H1 (cell line): Measurements from ENCODE around the gene PPP1R27.

ENCODE experiments used
- CHD2 ChIP-seq: IDR thresholded peaks from 2 replicates; pipeline ENCODE4 v1.6.1; 2012; ENCODE audit warnings: low read length, improper control_type of control experiment
- FOSL1 ChIP-seq: IDR thresholded peaks from 2 replicates; pipeline ENCODE4 v1.6.1; 2011; ENCODE audit warnings: mild to moderate bottlenecking, low read depth, low read length, moderate library complexity; ENCODE audit not compliant: insufficient read depth
- GABPA ChIP-seq: IDR thresholded peaks from 2 replicates; pipeline ENCODE4 v1.6.1; 2011; ENCODE audit warnings: mild to moderate bottlenecking, low read length, moderate library complexity, borderline replicate concordance; ENCODE audit not compliant: insufficient read depth
- JUN ChIP-seq: IDR thresholded peaks from 2 replicates; pipeline ENCODE4 v1.6.1; 2011; ENCODE audit warnings: low read depth, mild to moderate bottlenecking, improper control_type of control experiment, low read length
- PHF8 ChIP-seq: fragments of 200-600 bp; sonication (generic); conservative IDR thresholded peaks from 2 replicates; pipeline ENCODE4 v1.7.1; 2012; ENCODE audit warnings: low read depth, mild to moderate bottlenecking, inconsistent platforms, low read length, moderate library complexity
- POLR2AphosphoS5 ChIP-seq: IDR thresholded peaks from 2 replicates; pipeline ENCODE4 v1.6.1; 2011; ENCODE audit warnings: low read depth, low read length
- RXRA ChIP-seq: IDR thresholded peaks from 2 replicates; pipeline ENCODE4 v1.6.1; 2011; ENCODE audit warnings: low read depth, mild to moderate bottlenecking, low read length, moderate library complexity; ENCODE audit not compliant: insufficient read depth
- TF ChIP-seq, protein P1 (sequence below), 3 experiments: IDR thresholded peaks; 1 replicate in 2 of 3; 2 replicates in 1 of 3; pipeline versions ENCODE4 v1.5.1 to v1.6.1; 2011; ENCODE audit warnings: low read length in 3 of 3, mild to moderate bottlenecking in 3 of 3, inconsistent platforms in 2 of 3, low read depth in 1 of 3, moderate library complexity in 1 of 3; ENCODE audit not compliant: insufficient read depth in 1 of 3; ENCODE audit errors: control extremely low read depth in 1 of 3
- TF ChIP-seq, protein P2 (sequence below): IDR thresholded peaks from 2 replicates; pipeline ENCODE4 v1.6.1; 2011; ENCODE audit warnings: low read length, improper control_type of control experiment

DNA sequence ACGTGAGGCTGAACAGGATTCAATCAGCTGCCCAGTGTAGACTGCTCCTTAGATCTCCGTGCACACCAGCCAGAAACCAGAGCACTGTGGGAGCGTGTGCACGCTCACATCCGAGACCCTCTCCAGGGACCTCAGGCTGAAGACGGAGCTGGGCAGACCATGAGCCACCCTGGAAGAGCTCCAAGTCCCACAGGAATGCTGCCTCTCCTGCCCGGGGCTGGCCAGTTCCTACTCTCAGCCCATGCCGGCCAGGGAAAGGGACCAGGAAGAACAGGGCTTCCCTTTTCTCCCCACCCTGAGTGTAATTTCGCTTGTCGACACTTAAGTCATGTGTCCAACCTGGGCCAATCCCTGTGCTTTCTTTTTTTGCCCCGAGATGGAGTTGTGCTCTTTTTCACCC, 49.7 kb upstream of the PPP1R27 start:
- TF ChIP-seq, protein P1, sequence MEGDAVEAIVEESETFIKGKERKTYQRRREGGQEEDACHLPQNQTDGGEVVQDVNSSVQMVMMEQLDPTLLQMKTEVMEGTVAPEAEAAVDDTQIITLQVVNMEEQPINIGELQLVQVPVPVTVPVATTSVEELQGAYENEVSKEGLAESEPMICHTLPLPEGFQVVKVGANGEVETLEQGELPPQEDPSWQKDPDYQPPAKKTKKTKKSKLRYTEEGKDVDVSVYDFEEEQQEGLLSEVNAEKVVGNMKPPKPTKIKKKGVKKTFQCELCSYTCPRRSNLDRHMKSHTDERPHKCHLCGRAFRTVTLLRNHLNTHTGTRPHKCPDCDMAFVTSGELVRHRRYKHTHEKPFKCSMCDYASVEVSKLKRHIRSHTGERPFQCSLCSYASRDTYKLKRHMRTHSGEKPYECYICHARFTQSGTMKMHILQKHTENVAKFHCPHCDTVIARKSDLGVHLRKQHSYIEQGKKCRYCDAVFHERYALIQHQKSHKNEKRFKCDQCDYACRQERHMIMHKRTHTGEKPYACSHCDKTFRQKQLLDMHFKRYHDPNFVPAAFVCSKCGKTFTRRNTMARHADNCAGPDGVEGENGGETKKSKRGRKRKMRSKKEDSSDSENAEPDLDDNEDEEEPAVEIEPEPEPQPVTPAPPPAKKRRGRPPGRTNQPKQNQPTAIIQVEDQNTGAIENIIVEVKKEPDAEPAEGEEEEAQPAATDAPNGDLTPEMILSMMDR (IDR thresholded peaks at IDR 0.05; ENCODE audit: control extremely low read depth in 1 of 3, insufficient read depth in 1 of 3, low read depth in 1 of 3, low read length in 3 of 3) = no peak
- TF ChIP-seq JUN (no peak), RXRA (no peak), CHD2 (no peak), GABPA (no peak), PHF8 (no peak), POLR2AphosphoS5 (0 out of 2 replicates have a peak, but pooled peaks have one; percentile 50), FOSL1 (no peak)
- TF ChIP-seq, protein P2, sequence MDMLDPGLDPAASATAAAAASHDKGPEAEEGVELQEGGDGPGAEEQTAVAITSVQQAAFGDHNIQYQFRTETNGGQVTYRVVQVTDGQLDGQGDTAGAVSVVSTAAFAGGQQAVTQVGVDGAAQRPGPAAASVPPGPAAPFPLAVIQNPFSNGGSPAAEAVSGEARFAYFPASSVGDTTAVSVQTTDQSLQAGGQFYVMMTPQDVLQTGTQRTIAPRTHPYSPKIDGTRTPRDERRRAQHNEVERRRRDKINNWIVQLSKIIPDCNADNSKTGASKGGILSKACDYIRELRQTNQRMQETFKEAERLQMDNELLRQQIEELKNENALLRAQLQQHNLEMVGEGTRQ = no peak
